Left lung (tissue), 10 donors: Measurements from ENCODE around the gene PBX4. TPM values are rescaled to one million over a fixed set of nuclear protein-coding genes. Genes with fewer than 3 reads are reported as not detected.

Source experiments
- ATAC-seq: fragments of 200-7000 bp; cut with Tn5 transposase; one replicate; pipeline ENCODE4 v1.9.1; 2020; ENCODE audit warnings: moderate library complexity
- DNase-seq, 4 donors: peaks; one replicate each; pipeline ENCODE4 v3.0.0-alpha.2; 2013 to 2020
- H3K27ac ChIP-seq, 2 donors: fragments of 200-600 bp; sonication (generic) in 1 of 2; one replicate each; pipeline versions ENCODE4 v1.5.0 to v1.8.0; 2020 to 2021
- H3K27me3 ChIP-seq, 2 donors: fragments of 200-600 bp; sonication (generic) in 1 of 2; one replicate each; pipeline versions ENCODE4 v1.5.0 to v1.8.0; 2020 to 2021
- H3K36me3 ChIP-seq, 2 donors: fragments of 200-600 bp; sonication (generic) in 1 of 2; one replicate each; pipeline versions ENCODE4 v1.5.0 to v1.8.0; 2020 to 2021
- H3K4me1 ChIP-seq, 2 donors: fragments of 200-600 bp; one replicate each; pipeline ENCODE4 v1.8.0; 2021
- H3K4me3 ChIP-seq, 2 donors: fragments of 200-600 bp; sonication (generic) in 1 of 2; one replicate each; pipeline versions ENCODE4 v1.5.0 to v1.8.0; 2020 to 2021; ENCODE audit warnings: mild to moderate bottlenecking in 1 of 2
- H3K9me3 ChIP-seq, 2 donors: fragments of 200-600 bp; sonication (generic) in 1 of 2; one replicate each; pipeline versions ENCODE4 v1.5.0 to v1.8.0; 2020 to 2021
- CTCF ChIP-seq, 2 donors: fragments of 200-600 bp; sonication (generic) in 1 of 2; IDR thresholded peaks; one replicate each; pipeline versions ENCODE4 v1.5.0 to v1.8.0; 2021; ENCODE audit warnings: antibody characterized with exemption in 2 of 2
- intact Hi-C, 2 donors: fragments of 100-400 bp; cut with DNase I; formaldehyde crosslinking; loops; one replicate each; pipeline versions ENCODE4 v1.11.2 to v1.14.2; 2022
- polyA plus RNA-seq, 6 donors: library from polyadenylated mRNA; unstranded; fragments of 120-200 nt; gene quantifications; one replicate each; pipeline ENCODE4 v1.2.1, GENCODE V29; 2013; ENCODE audit not compliant: insufficient read length in 6 of 6
- total RNA-seq, 2 donors: library from RNA; stranded (reverse); fragmentation: NEBNext Ultra II Directional; extraction: Animal tissue kit (Norgen Biotek cat#: 25700); gene quantifications; one replicate each; pipeline ENCODE4 v1.2.1, GENCODE V29; 2021
- donor health status: DM: no; HTN: yes; CAD: no.
- donor health status: DM: no; HTN: no; CAD: no.

The PBX4 gene
- total and polyA plus RNA-seq, 8 donors, result 1.8 to 22.0 (median 16.1) TPM

- no peak overlapping the region for H3K4me3 ChIP-seq
- ATAC-seq (peak; percentile 64), DNase-seq (peak in 1 of 4 donors; percentile 93)
- H3K9me3 ChIP-seq, result peaks cover 0 to 2% of the 10 kb centered on the region in 2 donors
- H3K36me3 ChIP-seq, result no peaks in the 10 kb centered on the region
- H3K27ac ChIP-seq, result no peak overlapping the region
- TF ChIP-seq CTCF (IDR thresholded peaks at IDR 0.05), result peak; percentile 63 to 90
- no peaks in the 10 kb centered on the region for H3K4me1 ChIP-seq
- peaks cover 0 to 29% of the 10 kb centered on the region in 2 donors for H3K27me3 ChIP-seq
- intact Hi-C loops, result no loop called here
These were observed 64.1 kb downstream of the PBX4 start for GRCh38 chr19:19554074-19555023.

- Histone ChIP-seq H3K27ac (no peak overlapping the region), H3K27me3 (peaks cover 0 to 36% of the 10 kb centered on the region in 2 donors), H3K4me1 (no peaks in the 10 kb centered on the region), H3K4me3 (no peak overlapping the region), H3K36me3 (no peaks in the 10 kb centered on the region), H3K9me3 (peaks cover 0 to 2% of the 10 kb centered on the region in 2 donors)
- intact Hi-C loops, result no loop called here
- DNase-seq (no peak), ATAC-seq (no peak)
- TF ChIP-seq CTCF (IDR thresholded peaks at IDR 0.05), result no peak
These were observed 64.8 kb downstream of the PBX4 start for GRCh38 chr19:19553670-19554069.

- no peak for DNase-seq
- no peak overlapping the region for H3K27ac ChIP-seq
These were observed 65.7 kb downstream of the PBX4 start for GRCh38 chr19:19552798-19553197.

GRCh38 chr19:19551853-19552192 is 66.7 kb downstream of the PBX4 start:
- ATAC-seq, result no peak
- intact Hi-C loops, result no loop called here

More at GRCh38 chr19:19552798-19553197, 65.7 kb downstream of the PBX4 start:
- ATAC-seq, result no peak
- peak; percentile 45 to 73 for TF ChIP-seq CTCF (IDR thresholded peaks at IDR 0.05)
- H3K4me3 ChIP-seq, result no peak overlapping the region
- H3K36me3 ChIP-seq, result no peaks in the 10 kb centered on the region
- peaks cover 0 to 2% of the 10 kb centered on the region in 2 donors for H3K9me3 ChIP-seq
- no peaks in the 10 kb centered on the region for H3K4me1 ChIP-seq
- peaks cover 0 to 44% of the 10 kb centered on the region in 2 donors for H3K27me3 ChIP-seq
- intact Hi-C loops, result no loop called here

More at GRCh38 chr19:19551853-19552192, 66.7 kb downstream of the PBX4 start:
- Histone ChIP-seq H3K27me3 (peaks cover 0 to 53% of the 10 kb centered on the region in 2 donors), H3K9me3 (peaks cover 0 to 2% of the 10 kb centered on the region in 2 donors), H3K4me3 (no peak overlapping the region), H3K27ac (no peak overlapping the region), H3K4me1 (no peaks in the 10 kb centered on the region), H3K36me3 (no peaks in the 10 kb centered on the region)
- no peak for TF ChIP-seq CTCF (IDR thresholded peaks at IDR 0.05)
- DNase-seq, result no peak
